ENCODE results near the gene CYB561A3.
"Not testable (repeated sequence)": the region's sequence is repeated elsewhere in the genome, so short reads cannot be mapped to it uniquely, and the experiment has no call there.

The CYB561A3 gene

GRCh38 chr11:61361741-61362541 is at the start of gene CYB561A3, which contains the start of gene TMEM138:
TSS of gene CYB561A3 (minus strand) at chr11:61361882. CDS start at chr11:61356713, 5,169 bp downstream.
TSS of gene TMEM138 (plus strand) at chr11:61362374. CDS start at chr11:61364391, 2,017 bp downstream.
- DNase-seq (ENCODE audit: low spot score): peak; percentile 96

GRCh38 chr11:61406991-61407728 is 45.5 kb upstream of the CYB561A3 start:
- no peak for DNase-seq (ENCODE audit: low spot score)

DNA sequence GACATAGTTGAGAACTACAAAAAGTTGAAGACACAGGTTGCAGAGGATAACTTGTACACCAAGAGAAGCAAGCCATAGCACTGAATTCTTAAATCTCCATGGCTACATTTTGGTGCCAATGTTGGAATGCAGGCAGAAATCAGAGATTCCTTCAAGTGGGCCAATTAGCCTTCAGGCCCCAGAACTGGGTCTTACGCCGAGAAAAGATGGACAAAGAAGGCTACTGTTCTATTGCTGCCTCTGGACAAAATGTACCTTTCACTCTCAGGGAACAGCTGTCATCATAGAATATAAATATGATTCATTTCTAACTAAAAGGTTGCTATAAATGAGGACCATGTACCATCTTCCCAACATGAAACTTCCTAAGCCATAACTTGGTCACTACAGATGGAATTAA is 44.4 kb upstream of the CYB561A3 start:
- no peak for DNase-seq (ENCODE audit: low spot score)

- no peak for DNase-seq (ENCODE audit: low spot score)
Measured at GRCh38 chr11:61404641-61405040, 43.0 kb upstream of the CYB561A3 start.

GRCh38 chr11:61404103-61404502 is 42.4 kb upstream of the CYB561A3 start:
- no peak for DNase-seq (ENCODE audit: low spot score)

DNA sequence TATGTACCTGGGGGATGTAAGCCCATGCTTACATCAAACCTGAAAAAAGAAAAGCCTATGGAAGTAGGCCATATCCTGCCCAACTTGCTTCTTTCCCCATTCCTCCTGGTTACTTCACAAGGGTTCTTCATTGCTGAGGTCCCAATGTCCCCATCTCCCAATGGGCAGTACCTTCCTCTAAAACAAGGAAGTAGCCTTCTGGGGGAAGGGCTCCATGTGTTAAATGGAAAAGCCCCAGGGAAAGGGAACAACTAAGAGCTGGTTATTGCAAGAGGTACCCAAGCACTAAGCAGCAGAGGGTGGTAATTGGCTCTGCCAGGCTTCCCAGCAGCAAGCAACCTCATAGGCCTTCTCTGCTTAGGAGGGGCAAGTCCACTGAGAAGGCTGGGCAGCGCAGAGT is 42.0 kb upstream of the CYB561A3 start:
- no peak for DNase-seq (ENCODE audit: low spot score)

DNA sequence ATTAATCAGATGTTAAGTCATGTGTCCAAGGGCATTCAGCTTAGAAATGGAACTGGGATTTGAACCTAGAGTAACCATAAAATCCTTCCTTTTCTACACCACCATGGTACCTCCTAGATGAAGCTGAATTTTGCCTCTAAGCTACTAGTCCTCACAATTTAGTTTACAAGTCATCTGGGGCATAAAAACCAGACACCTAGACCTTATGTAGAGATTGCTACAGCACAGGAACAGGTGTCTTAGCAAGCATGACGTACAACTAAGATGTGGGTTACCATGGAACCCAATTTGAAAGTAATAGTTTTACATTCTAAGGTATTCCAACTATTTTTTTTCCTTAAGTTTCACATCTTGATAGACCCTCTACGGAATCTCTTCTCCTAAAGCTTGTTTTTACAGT is 39.9 kb upstream of the CYB561A3 start:
- DNase-seq (ENCODE audit: low spot score): no peak

GRCh38 chr11:61401173-61401572 is 39.5 kb upstream of the CYB561A3 start:
- no peak for DNase-seq (ENCODE audit: low spot score)

DNA sequence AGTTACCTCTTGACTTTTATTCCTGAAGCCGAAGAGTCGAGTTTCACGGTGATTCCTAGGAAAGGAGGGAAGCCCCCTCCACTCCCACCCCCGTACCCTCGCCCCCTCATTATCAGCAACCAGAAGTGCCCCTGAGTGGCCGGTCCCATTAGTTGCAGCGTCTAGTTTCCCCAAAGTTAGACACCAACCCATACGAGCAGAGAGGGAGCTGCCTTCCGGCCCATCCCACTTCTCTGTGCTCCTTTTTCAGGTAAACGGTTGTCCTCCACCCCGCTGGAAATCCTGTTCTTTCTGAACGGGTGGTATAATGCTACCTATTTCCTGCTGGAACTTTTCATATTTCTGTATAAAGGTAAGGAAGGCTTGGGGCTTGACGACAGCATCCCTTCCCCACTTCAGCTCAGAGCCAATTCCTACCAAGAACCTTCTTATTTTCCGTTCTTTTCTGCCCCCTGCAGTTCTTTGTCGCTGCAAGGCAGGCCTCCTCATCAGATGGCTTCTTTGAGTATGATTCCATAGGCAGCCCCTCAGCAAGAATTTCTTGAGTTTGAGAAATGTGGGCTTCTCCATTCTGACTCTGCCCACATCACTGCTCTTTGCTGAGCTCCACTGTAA is 31.4 kb upstream of the CYB561A3 start:
- DNase-seq (ENCODE audit: low spot score): peak; percentile 24

GRCh38 chr11:61390161-61390560 is 28.5 kb upstream of the CYB561A3 start:
- DNase-seq (ENCODE audit: low spot score): no peak

GRCh38 chr11:61384271-61385242 is 22.9 kb upstream of the CYB561A3 start:
- DNase-seq (ENCODE audit: low spot score): no peak

- DNase-seq (ENCODE audit: low spot score): not testable (repeated sequence)
Measured at GRCh38 chr11:61383859-61384258, 22.2 kb upstream of the CYB561A3 start.

GRCh38 chr11:61380884-61381283 is 19.2 kb upstream of the CYB561A3 start:
- no peak for DNase-seq (ENCODE audit: low spot score)

DNA sequence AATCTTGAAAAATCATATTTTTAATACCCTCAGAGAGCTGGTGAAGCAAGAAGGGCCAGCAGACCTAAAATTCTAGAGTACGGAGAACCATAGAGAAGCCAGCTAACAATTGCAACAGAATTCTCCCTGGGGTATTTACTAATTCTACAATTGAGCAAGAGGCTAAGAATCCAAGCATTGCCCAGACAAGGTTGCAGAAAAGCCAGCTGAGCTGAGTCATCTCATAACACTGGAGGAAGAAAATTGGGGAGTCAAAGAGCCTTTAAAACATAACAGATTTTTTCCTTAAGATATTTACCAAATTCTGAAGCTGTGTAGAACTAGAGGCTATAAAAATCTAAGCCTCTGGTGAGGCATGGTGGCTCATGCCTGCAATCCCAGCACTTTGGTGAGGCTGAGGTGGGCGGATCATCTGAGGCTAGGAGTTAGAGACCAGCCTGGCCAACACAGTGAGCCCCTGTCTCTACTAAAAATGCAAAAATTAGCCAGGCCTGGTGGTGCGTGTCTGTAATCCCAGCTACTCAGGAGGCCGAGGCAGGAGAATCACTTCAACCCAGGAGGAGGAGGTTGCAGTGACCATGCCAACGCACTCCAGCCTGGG is 17.1 kb upstream of the CYB561A3 start:
- peak; percentile 58 for DNase-seq (ENCODE audit: low spot score)

DNA sequence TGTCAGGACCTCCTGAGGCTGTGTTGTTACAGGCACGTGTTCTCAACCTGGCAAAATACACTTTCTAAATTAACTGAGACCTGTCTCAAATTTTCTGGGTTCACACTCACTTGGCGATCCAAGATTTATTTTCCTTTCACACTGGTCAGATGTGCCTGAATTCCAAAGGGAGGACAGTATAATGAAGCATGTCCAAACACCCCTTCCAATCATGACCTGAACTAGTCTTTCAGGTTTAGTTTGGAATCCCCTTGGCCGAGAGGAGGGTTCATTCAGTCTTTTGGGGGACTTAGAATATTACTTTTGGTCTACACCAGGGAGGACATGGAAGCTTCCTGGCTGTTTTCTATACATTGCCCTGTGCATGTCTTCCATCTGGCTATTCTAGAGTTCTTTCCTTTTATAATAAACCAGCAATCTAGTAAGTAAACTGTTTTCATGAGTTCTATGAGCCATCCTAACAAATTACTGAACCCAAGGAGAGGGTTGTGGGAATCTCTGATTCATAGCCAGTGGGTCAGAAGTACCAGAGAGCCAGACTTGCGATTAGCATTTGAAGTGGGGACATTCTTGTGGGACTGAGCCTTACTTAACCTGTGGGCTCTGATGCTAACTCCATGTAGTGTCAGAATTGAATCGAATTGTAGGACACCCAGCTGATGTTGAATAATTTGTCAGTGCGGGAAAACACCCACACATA is 15.9 kb upstream of the CYB561A3 start:
- DNase-seq (ENCODE audit: low spot score): no peak

DNA sequence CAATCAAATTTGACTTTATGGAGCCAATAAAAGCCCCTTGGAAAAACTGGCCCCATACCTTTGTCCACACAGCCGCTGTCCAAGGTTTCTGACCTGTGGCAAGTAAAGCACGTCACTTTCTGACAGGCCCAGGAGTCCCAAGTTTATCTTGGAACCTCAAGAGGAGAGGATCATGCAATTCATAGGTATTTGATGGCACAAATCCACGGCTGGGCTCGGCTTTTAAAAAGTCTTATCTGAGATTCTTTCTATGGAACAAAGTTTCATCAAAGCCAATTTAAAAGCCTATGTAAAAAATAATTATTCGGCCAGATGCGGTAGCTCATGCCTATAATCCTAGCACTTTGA is 14.1 kb upstream of the CYB561A3 start:
- DNase-seq (ENCODE audit: low spot score): no peak

- DNase-seq (ENCODE audit: low spot score): no peak
Measured at GRCh38 chr11:61372659-61373420, 11.2 kb upstream of the CYB561A3 start.

GRCh38 chr11:61370349-61371005 is 8.8 kb upstream of the CYB561A3 start:
- no peak for DNase-seq (ENCODE audit: low spot score)

Measured in kidney tubule cell (primary cell).